NCI-H2107 treated with DMSO at 0.1 percent for 48 hours (cell line): ENCODE measurements around the gene TP53AIP1.

Source experiments
- DNase-seq: peaks from one replicate; lab custom pipeline; 2025; ENCODE audit not compliant: unreplicated experiment; lab: John Stamatoyannopoulos, UW

TP53AIP1 gene

DNA sequence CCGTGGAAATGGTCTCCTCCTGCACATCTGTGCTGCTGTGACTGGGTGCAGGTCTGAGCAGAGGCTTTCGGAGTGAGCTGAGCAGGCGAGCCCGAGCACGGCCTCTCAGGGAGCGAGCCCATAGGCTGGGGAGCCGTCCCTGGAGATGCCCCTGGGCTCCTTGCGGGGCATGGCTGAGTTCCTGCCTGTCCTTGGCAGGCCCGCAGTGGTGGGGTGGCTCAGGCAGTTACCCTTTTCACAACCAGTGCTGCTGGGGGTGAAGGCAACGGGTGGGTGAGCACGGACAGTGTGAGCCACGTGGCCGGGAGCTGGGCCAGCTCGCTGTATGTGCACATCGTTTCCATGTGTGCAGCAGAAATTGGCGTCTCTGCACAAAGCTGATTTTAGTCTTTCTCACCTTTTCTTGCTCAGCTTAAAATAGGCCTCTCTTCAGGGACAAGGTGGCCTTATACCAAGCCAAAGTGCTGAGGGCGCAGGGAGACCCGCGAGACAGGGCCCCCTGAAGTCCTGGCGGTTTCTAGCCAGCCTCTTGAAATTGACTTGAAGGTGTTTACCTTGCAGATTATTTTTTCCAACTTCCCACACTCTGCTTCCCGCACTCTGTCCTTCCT, at the start of gene TP53AIP1:
TP53AIP1 (minus strand) TSS at position 55 of the 611 bp plus-strand sequence. CDS start 5,053 bp downstream, outside the sequence.
- no peak for DNase-seq

DNA sequence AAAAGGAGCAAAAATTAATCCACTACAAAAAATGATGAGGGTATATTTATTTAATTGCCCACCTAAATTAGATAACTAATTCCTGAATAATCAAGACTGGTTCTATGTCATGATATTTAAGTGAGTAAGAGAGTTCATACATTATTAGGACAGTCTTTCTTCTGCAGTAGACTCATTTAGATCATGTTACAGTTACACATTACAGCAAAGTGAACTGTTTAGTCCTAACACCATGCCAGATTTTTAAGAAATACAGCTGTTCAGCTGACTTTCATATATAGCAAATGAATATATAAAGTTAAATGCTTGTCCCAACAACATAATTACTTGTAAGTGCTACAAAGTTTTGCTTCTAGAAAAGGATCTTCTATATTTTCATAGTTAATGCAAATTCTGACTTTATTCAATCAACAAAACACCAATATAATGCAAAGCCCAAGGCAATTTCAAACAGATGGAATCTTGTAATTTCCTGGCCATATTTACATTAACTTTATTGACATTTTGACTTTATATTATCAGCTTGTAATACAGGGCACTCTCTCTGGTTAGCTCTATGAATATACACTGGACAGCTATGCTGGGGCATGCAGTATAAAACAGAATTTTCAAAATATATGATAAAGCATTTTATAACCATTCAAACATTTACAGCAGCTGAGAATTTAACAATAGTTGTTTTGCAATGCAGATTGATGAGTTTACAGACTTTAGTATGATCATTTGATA, 45.7 kb upstream of the TP53AIP1 start:
- DNase-seq = no peak

DNA sequence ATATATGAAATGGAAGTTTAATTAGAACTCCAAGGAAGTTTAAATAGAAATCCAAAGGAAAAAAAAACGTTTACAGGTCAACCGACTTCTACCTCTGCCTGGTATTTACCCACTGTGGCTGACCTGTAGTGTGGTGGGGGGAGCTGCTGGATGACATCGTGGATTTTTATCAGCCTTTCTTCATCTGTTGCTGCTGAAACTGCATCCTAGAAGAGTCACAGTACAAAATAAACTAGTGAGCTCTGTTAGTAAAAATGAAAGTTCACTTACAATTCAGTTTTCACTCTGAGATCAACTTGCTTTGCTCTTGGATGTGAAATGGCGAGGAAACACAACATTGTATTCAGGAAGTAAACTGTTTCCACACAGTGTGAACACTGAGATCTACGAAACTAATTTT, 43.2 kb upstream of the TP53AIP1 start:
- no peak for DNase-seq

DNA sequence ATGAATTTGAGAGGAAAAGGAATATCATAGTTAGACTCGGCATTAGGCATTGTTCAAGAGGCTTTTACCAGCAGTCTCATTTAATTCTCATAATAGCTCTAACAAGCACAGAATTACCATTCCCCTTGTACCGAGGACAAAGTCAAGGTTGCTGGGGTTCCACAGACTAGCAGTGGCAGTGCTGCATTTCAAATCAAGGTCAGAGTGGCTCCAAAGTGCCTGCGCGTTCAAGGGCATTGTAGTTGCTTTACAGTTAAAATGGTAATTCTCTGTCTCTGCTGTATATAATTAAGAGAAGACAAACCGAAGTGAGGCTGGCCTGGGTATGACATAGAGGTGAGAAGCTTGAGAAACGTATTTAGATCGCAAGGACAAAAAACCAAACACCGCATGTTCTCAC, 40.4 kb upstream of the TP53AIP1 start:
- no peak for DNase-seq

DNA sequence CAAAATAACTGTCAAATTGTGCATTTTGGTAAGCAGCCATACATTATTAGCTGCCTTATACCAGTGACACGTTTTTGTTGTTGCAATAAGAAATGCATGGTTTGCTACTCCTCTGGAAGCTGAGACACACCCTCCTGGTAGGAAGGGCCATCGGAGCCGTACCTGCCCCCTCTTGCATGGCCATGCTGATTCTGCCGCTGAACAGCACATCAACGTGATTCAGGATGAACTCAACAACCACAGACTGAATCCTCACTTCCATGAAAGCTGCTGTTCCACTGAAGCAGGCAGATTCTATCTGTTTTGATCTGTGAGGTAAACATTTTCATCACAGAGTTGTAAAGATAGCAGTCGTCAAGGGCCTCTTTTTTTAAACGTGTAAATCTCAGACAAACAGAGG, 38.6 kb upstream of the TP53AIP1 start:
- no peak for DNase-seq

- no peak for DNase-seq
These were observed 28.0 kb upstream of the TP53AIP1 start for GRCh38 chr11:128970598-128971190.

- no peak for DNase-seq
These were observed 26.2 kb upstream of the TP53AIP1 start for GRCh38 chr11:128968916-128969315.

DNA sequence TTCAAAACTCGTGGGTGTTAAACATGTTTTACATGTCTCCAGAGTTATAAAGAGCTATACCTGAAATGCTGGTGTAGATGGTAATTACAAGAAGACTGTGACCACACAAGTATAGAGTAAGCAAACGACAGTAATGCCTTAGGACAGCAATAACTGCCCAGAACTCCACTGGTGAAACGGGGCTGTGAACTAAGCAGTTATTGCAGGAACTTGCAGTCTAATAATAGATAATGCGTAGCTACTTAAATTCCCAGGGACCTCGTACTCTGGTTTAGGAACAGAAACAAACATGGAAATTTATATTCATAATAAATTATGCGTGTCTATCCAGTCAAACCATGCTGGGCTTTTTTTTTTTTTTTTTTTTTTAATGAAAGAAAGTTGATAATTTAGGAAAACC, 24.9 kb upstream of the TP53AIP1 start:
- DNase-seq = no peak

DNA sequence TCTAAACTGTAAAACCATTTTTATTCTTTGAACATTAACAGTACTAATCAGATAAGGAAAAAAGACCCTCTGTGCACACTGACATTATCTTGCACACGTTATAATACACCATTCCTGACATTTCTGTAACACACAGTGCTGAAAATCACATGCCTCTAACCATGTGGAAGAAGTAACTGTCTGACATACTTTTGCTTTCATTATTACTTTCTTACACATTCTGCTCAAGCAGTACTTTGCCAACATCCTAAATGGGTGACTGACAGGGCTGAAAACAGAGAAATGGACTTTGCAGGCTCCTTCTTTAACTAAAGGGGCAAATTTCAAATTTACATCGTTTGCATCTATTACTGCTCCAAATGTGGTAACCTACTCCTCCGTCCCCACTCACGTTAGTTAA, 22.8 kb upstream of the TP53AIP1 start:
- no peak for DNase-seq

- peak; percentile 28 for DNase-seq
These were observed 21.8 kb upstream of the TP53AIP1 start for GRCh38 chr11:128964463-128964930.

- no peak for DNase-seq
These were observed 21.2 kb upstream of the TP53AIP1 start for GRCh38 chr11:128963744-128964325.

DNA sequence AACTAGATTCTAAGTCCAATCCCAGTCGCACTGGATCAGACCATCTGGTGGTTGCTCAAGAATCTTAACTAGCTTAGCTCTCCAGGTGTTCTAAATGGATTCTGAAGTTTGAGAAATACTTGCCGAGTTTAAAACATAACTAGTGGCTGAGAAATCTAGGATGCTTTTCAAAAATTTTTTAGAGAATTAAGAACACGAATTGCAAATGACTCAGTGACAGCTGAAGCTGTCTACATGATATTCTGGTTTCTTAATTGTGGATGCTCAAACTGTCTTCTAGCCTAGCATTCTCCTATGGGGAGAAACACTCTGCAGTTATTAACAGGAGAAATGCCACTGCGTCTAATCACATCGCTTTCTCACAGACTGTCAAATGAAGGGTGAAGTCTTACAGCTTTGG, 20.2 kb upstream of the TP53AIP1 start:
- no peak for DNase-seq

- DNase-seq = no peak
These were observed 19.0 kb upstream of the TP53AIP1 start for GRCh38 chr11:128961645-128962044.

DNA sequence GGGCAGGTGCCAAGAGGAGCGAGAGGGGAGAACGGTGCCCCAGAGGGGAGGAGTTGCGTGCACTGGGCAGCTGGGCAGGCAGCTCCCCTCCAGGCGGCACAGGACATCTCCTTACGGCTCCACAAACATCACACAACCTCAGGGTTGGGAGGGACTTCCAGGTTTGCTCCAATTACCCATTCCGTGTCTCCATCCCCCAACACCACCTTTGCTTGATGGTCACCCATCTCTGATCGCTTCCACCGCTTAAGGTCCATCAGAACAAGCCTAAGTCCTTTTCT, 14.5 kb upstream of the TP53AIP1 start:
- DNase-seq = no peak

GRCh38 chr11:128956401-128957201, 13.9 kb upstream of the TP53AIP1 start:
- peak; percentile 66 for DNase-seq

- no peak for DNase-seq
These were observed 13.0 kb upstream of the TP53AIP1 start for GRCh38 chr11:128955636-128956035.

DNA sequence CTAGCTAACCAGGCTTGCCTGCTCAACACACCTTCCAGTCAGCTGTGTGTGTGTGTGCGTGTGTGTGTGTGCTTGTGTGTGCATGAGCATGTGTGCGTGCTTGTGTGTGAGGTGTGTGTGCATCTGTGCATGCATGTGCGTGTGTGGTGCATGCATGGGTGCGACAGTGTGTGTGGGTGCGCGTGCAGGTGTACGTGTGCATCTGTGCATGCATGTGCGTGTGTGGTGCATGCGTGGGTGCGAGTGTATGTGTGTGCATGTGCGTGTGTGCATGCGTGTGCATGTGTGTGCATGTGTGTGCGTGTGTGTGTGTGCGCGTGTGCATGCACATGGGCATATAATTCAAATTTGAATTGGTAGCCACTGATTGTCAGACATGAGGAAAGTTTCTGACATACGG, 10.5 kb upstream of the TP53AIP1 start:
- DNase-seq = no peak

DNA sequence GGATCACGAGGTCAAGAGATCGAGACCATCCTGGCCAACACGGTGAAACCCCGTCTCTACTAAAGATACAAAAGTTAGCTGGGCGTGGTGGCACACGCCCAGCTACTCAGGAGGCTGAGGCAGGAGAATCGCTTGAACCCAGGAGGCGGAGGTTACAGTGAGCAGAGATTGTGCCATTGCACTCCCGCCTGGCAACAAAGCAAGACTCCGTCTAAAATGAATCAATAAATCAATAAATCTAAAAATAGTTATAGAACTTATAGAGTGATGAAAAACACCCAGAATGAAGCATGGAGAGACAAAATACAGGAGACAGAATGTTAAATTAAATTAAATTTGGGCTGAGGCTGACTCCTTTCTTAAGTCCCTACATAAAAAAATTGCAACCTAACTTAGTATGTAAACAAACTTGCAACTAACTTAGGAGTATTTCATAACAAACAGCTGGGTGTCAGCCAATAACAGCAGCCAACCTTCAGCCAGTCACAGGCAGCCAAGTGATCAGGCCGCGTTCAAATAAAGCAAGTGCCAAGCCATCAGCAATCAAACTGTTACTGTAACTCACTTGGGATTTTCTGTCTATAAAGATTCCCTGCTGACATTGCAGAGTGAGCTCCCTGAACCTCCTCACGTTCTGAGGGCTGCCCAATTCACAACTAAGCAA, 7.3 kb upstream of the TP53AIP1 start:
- no peak for DNase-seq

DNA sequence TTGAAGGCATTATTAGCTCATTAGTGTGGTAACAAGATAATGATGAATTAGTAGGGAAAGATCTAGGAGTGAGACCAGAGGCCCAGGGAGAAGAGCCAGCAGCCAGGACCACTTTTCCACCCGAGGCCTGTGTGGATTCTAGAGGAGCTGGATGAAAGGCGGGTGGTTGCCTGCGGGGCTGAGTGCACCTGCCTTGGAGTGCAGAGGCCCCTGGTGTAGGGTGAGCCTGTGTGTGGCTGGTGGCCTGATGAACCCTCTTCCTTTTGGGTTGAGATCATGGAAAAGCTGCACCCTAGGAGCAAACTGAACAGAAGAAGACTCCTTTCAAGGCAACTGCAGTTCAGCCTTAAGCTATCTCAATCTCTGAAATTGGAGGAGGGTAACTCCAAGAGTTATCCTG, 5.9 kb upstream of the TP53AIP1 start:
- DNase-seq = no peak

DNA sequence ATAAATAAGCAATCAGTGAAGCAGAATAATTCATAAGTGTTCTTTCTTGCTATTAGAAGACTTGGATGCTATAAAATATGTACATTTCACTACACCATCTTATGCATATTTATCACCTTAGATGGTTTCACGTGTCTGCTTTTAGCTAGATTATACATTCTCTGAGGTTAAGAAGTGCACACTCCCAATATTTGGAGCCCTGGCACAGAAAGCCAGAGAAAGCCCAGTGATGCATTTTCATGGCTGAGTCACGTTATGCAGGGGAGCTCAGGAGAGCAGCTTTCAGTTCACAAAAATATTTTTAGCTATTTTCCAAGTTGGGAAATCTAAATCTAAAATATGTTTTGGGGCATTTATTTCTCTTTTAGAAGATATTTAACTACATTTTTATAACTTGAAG, 5.1 kb upstream of the TP53AIP1 start:
- DNase-seq = no peak

DNA sequence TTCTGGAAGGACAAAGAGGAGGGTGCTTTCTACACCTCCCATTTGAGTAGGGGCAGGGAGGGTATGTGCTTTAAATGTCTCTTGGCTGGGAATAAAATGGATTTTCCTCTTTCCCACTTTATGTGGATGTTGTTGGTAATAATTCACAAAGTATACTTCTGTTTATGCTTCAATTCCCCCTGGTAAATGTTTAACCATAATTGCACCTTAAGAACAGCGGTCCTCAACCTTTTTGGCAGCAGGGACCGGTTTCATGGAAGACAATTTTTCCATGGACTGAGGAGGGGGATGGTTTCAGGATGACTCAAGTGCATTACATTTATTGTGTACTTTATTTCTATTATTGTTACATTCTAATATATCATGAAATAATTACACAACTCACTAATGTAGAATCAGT, 4.0 kb upstream of the TP53AIP1 start:
- DNase-seq = no peak
